Right ventricle myocardium superior (tissue), 1 donor: ENCODE measurements around the gene TCF19. TPM values are rescaled to one million over a fixed set of nuclear protein-coding genes. Genes with fewer than 3 reads are reported as not detected.
A peak's percentile ranks its signal among the peaks of the same experiment; 100 is the strongest.
"Not testable (repeated sequence)": the region's sequence is repeated elsewhere in the genome, so short reads cannot be mapped to it uniquely, and the experiment has no call there.

ENCODE experiments used
- ATAC-seq: fragments of 200-7000 bp; cut with Tn5 transposase; one replicate; pipeline ENCODE4 v1.9.1; 2020; ENCODE audit warnings: mild to moderate bottlenecking; ENCODE audit not compliant: poor library complexity
- DNase-seq: peaks from one replicate; pipeline ENCODE4 v3.0.0-alpha.2; 2020
- intact Hi-C: fragments of 100-400 bp; cut with DNase I; formaldehyde crosslinking; loops from one replicate; pipeline ENCODE4 v1.11.2; 2022
- total RNA-seq: library from RNA; stranded (reverse); fragmentation: NEBNext Ultra II Directional; extraction: Animal tissue kit (Norgen Biotek cat#: 25700); gene quantifications from one replicate; pipeline ENCODE4 v1.2.1, GENCODE V29; 2021
- donor health status: DM: no; HTN: yes; CAD: no; lungs with severe emphysema.

The TCF19 gene
- total RNA-seq, 1 donor from 2014 or later: 3.6 TPM

DNA sequence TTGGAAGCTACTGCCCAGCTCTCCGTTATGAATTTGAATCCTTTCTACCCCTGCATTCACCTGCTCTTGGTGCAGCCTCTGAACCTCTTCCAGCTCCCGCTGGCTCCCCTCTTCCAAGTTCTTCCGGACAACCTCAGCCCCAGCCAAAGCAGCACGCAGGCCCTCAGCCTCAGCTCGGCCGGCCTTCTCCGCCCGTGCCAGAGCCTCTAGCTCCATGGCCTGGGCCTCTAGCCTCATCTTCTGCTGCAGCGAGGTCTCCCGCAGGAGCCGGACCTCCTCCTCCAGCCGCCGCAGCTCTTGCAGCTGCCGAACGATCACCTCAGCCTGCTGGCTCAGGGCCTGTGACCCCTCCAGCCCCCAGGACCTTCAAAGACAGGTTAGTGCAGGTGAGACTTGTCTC lies 4.0 kb upstream of the TCF19 start:
- ATAC-seq (no peak), DNase-seq (no peak)
- intact Hi-C loops: no loop called here

DNA sequence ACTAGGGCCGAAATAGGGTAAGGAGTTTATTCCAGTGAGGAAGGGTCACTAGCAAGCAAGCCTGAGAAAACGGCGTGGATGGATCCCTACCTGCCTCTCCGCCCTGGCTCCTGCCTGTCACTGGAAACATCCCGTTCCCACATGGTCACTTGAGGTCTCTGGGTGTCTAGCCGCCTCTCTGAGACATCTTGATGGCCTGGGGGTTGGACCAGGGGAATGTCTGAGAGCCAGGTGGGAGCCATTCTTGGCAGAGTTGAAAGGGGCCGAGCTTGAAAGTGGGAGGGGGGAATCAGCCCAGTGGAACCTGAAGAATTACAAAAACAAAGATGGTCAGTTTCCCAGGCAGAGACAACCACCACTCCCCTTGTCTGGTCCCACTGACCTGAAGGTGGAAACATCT lies 1.7 kb upstream of the TCF19 start:
- intact Hi-C loops: no loop called here
- no peak for ATAC-seq
- no peak for DNase-seq

DNA sequence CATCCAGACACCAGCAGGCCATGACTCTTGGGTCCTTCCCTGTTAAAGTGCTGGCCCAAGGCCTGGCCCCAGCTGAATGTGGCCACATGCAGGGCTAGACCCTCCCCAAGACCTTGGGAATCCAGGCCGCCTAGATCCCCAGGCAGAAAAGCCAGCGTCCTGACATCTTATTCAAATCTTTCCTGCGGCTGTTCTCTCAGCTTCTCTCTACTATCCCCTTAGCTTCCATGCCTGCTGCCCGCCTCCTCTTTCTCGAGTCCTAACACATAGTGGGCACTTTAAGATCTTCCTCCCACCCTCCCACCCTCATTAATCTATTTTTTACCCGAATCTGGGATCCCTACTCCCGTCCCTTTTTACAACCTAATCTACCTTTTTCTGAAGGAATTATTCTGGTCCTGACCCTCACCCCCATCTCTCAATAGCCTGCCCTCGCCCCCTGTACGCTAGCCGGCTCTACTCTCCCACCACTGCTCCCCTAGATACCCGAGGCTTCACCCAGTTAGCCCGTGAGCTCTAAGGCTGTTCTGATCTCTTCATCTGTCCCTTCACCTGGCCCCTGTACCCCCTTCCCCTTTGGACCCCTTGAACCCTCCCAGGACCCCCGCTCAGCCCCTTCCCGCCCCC lies 763 bp upstream of the TCF19 start, which contains the start of gene CCHCR1:
Gene CCHCR1 (minus strand): TSS at position 290 of the 627 bp plus-strand sequence. CDS start 202 bp downstream, at position 88.
- DNase-seq: no peak
- intact Hi-C loops: no loop called here
- ATAC-seq: peak; percentile 19

DNA sequence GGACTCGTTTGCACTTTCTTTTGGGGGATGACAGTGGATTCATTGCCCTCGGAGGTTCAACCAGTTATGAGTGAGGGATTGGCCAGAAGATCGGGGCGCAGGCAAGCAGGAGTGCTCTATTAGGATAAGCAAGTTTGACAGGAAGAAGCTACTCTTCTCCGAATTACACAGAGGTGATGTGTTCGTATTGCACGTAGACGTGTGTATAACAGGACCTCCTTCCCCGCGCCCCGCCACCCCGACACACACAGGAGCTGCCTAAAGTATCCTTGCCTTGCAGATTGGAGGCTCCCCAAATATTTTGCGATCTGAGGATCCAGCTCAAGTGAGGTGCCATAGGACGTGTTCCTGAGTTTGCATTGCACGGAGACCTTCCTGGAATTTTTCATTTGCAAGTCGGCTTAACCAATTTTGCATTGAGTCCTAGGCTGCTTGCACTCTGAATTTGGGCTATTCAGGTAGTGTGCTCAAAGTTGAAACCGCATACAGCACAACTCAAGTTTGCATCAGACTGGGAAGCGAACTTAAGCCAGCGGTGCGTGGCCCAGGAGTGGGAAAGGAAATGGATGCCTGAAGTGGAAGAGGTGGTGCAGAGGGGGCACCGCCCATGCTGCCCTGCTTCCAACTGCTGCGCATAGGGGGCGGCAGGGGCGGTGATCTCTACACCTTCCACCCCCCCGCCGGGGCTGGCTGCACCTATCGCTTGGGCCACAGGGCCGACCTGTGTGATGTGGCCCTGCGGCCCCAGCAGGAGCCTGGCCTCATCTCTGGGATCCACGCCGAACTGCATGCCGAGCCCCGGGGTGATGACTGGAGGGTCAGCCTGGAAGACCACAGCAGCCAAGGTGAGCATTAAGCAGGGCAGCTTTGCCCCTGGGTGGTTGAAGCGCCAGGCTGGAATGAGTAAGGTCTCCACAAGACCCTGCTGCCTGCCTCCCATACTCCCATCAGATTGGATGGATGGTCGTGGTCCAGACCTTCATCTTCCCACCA lies 770 bp downstream of the TCF19 start:
- no peak for ATAC-seq
- no peak for DNase-seq
- intact Hi-C loops: no loop called here

DNA sequence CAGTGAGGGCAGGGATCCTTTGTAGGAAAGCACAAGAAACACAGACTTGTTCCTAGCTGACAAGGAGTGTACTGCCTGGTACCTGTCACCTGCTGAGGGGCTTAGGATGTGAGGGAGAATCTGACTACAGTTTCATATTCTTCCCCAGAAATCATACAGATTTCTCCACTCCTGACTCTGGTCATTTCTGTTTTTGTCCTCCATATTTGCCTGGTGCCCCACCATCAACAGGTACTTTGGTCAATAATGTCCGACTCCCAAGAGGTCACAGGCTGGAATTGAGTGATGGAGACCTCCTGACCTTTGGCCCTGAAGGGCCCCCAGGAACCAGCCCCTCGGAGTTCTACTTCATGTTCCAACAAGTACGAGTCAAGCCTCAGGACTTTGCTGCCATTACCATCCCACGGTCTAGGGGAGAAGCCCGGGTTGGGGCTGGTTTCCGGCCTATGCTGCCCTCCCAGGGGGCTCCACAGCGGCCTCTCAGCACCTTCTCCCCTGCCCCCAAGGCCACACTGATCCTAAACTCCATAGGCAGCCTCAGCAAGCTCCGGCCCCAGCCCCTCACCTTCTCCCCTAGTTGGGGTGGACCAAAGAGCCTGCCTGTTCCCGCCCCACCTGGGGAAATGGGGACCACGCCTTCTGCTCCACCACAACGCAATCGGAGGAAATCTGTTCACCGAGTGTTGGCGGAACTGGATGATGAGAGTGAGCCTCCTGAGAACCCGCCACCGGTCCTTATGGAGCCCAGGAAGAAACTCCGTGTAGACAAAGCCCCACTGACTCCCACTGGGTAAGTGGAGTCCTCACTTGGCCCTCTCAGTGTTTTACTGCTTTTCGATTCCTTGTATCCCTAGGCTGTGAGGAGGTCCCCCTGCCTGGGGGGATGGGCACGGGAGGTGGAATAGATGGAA lies 3.1 kb downstream of the TCF19 start:
- ATAC-seq (no peak), DNase-seq (no peak)
- intact Hi-C loops: no loop called here

DNA sequence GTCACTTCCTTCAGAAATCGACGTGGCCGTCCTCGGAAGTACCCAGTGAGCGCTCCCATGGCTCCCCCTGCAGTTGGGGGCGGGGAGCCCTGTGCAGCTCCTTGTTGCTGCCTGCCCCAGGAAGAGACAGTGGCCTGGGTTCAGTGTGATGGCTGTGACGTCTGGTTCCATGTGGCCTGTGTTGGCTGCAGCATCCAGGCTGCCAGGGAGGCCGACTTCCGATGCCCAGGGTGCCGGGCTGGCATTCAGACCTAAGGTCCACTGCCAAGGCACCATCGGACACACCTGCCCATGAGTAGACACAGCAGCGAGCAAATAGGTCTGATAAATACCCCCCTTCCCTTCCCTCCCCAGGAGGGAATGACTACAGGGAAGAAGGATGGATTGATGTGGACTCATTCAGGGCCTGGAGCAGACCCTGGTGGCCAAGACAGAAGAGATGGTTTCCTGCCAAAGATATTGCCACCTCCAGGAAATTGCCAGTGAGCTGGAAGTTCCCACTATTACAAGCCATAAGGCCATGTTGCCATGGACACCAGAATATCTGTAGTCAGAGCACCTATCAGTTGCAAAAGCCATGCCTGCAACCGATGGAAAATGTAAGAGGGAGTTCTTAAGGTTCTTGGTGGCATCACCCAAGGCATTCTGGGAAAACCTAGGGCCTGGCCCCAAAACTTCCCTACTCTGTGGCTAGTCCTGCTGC lies 4.2 kb downstream of the TCF19 start:
- intact Hi-C loops: no loop called here
- DNase-seq (no peak), ATAC-seq (no peak)

DNA sequence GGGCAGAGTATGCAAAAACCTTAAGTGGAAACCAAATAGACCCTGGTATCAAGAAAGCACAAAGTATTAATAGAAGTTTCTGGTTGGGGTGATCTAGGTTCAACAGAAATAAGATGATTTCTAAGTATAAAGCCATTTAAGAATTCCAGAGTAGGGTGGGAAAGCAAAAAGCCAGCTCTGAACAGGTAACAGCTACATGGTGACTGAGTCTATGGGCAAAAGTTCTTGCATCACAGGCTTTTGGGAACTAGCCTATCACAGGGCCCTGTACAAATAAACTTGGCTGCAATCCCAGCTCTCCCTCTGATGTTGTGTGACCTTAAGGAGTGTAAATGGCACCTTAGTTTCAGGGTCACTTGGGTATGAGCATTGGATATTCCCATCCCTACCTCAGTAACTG lies 5.5 kb downstream of the TCF19 start:
- ATAC-seq: peak; percentile 55
- intact Hi-C loops: no loop called here

DNA sequence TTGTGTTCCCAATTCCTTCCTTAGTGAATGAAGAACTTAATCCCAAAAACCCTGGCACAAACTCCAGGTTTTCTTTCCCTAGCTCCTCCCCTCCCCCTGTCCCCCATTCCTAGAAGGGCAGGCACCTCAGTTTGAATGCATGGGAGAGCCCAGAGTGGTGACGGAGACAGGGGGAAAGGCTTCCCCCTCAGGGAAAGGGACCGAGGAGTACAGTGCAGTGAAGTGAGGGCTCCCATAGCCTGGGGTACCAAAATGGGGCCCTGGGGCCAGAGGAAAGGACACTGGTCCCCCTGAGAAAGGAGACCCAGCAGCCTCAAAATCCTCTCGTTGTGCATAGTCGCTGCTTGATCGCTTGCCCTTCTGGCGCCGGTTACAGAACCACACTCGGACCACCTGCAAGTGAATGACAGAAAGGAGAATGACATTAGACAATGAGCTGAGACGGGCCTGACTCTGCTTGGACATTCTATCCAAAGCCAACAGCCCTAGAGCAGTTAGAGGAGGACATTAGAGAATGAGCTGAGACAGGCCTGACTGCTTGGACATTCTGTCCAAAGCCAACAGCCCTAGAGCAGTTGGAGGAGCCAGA lies 6.2 kb downstream of the TCF19 start:
- intact Hi-C loops, ATAC-seq, DNase-seq: not testable (repeated sequence)

More for the DNA sequence above, 5.5 kb downstream of the TCF19 start:
- no peak for DNase-seq

DNA sequence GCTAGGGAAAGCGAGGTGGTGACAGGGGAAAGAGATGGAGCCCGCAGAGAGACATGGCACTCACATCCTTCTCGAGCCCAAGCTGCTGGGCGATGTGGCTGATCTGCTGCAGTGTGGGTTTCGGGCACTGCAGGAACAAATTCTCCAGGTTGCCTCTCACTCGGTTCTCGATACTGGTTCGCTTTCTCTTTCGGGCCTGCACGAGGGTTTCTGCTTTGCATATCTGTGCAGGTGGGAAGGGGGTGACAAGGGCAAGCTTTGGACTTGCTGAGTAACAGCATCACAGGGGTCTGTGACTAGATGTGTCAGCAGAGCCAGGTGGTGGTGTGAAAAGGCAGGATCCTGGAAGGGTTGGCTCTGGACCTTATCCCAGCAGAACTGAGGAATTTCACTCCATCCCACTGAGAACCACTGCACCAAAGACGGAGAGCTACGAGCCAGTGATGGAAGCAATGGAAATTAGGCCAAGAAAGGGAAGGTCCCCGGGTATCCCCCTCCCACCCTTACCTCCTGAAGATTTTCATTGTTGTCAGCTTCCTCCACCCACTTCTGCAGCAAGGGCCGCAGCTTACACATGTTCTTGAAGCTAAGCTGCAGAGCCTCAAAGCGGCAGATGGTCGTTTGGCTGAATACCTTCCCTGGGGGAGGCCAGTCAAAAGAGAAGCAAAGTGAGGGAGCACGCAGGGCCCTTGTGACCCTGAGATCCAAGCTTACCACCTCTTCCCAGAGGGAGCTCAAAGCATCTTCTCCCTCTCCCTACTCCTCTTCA lies 6.9 kb downstream of the TCF19 start:
- ATAC-seq, intact Hi-C loops, DNase-seq: not testable (repeated sequence)

DNA sequence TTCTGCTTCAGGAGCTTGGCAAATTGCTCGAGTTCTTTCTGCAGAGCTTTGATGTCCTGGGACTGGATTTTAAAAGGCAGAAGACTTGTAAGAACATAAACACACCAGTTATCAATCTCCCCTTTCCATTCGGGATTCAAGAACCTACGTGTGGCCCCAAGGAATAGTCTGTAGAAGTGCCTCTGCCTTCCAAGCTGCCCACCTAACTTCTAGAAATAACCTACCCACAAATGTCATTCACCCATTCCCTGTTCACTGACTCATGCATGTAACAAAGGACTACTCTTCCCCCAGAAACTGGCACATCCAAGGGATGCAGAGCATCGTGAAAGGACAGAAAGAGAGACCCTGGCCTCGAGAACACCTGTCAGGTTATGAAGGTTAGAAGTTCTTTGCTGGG lies 7.6 kb downstream of the TCF19 start:
- intact Hi-C loops: no loop called here
- no peak for ATAC-seq
- no peak for DNase-seq

DNA sequence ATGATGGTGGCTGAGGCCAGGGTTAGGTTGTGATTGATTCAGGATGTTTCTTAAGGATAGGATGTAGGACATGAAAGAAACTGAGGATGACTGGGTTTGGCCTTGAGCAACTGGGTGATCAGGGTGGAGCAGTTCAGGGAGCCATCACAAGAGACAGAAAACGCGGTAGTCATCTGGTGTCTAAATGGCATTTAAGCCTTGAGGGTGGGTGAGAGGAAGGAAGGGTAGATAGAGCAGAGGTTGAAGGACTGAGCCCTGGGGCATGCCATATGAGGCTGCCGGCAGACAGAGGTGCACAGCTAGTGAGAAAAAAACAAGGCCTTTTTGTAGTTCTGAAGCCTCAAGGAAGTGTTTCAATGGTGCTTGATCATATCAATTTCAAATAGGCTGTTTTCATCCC lies 10.2 kb downstream of the TCF19 start:
- ATAC-seq: no peak
- intact Hi-C loops: no loop called here
- no peak for DNase-seq

DNA sequence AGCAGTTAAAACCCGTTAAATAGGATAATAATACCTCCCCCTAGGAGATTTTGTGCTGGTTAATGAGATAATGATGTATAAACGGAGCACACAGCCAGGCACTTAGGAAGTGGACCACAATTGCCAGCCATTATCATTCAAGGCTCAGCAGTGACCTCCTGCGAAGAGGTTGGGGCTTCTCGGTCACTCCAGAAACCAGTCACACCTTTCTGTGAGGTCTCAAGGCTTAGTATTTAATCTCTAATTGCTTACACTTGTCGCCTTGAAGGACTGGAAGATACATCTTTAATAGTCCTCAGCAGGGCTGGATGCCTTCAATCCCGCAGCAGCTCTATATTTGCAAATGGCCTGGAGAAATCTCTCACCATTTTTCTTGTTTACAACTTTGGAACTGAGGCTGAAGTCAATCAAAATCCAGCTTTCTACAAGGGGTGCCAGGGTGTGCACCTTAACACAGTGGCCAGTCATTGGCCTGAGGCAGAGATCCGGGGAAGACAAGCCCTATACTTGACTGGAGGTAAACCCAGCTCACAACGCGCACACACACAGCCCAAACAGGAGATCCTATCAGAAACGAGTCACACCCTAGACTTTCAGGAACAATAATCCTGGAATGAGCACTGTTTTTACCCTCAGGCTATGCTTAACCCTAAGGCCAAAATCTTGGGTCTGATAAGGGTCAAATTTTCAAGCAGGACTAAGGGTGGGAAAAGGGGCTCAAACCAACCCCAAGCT lies 10.9 kb downstream of the TCF19 start:
- ATAC-seq (no peak), DNase-seq (no peak)
- intact Hi-C loops: no loop called here

DNA sequence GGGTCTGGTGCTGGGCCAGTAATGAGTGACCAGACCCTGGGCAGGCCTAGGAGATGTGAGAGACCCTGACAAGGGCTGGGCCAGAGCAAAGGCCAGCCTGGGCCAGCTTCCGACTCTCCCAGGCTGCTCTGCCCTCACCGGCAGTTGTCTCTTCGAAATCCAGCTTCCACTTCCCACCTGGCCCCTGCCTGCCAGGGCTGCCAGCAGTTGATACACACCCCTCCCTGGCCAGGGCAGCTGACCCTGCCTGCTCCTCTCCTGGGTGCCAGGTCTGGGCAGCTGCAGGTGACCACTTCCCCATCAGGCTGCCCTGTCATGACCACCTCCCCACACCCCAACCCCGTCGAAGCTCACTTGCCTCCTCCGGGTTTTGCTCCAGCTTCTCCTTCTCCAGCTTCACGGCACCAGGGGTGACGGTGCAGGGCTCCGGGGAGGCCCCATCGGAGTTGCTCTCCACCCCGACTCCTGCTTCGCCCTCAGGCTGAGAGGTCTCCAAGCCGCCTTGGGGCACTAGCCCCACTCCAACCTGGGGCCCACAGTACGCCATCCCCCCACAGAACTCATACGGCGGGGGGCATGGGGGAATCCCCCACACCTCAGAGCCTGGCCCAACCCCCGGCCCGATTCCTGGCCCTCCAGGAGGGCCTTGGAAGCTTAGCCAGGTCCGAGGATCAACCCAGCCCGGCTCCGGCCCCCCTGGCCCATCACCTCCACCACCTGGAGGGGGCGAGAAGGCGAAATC lies 11.6 kb downstream of the TCF19 start:
- ATAC-seq, intact Hi-C loops, DNase-seq: not testable (repeated sequence)

DNA sequence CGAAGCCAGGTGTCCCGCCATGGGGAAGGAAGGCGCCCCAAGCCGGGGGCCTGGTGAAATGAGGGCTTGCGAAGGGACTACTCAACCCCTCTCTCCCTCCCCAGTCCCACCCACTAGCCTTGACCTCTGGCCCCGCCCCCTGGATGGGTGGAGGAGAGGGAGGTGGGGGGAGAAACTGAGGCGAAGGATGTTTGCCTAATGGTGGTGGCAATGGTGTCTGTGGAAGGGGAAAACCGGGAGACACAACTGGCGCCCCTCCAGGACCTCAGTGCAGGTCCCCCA lies 12.2 kb downstream of the TCF19 start, which contains the start of gene POU5F1:
Gene POU5F1 (minus strand): TSS at position 83 of the 282 bp plus-strand sequence. CDS start 62 bp downstream, at position 21.
- no peak for DNase-seq
- intact Hi-C loops: no loop called here
- no peak for ATAC-seq

DNA sequence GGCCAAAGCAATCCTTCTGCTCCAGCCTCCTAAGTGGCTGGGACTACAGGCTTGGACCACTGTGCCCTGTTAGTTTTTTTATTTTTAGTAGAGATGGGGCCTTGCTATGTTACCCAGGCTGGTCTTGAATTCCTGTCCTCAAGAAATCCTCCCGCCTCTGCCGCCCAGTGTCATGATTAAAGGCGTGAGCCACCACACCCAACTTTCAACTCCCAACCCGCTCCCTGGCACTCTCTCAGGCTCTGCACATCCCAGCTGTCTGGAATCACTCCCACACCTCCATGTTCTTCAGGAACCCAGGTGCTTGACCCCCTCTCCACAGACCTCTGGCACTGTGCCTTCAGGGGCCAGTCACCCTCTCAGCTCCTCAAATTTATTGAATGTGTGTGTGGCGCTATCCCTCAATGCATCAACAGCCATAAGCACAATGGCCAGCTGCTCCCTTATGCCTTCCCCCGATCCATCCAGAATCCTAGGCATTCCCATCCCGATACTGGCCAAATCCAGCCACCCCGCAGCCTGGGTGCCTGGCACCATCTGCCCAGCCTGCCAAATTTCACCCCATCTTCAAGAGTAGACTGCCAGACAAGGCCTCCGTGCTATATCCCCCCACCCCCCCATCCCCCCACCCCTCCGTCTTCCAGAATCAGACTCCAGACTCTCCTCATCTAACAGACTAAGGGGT lies 12.7 kb downstream of the TCF19 start:
- intact Hi-C loops: no loop called here
- DNase-seq (no peak), ATAC-seq (no peak)
